SU-DHL-6 (cell line): ENCODE measurements around the gene TNS4.

ENCODE experiments used
- H2AFZ ChIP-seq: fragments of 200-600 bp; sonication (generic); 2 replicates; pipeline ENCODE4 v1.6.1; 2014; ENCODE audit warnings: low read depth, mild to moderate bottlenecking, moderate library complexity, mixed read lengths, antibody characterized with exemption, low read length; ENCODE audit not compliant: severe bottlenecking
- H3F3A ChIP-seq: fragments of 200-600 bp; shearing (Covaris generic); 2 replicates; pipeline ENCODE4 v1.6.0; 2016; ENCODE audit warnings: antibody characterized with exemption, mild to moderate bottlenecking; ENCODE audit not compliant: insufficient read depth
- H3K27ac ChIP-seq: fragments of 200-600 bp; sonication (generic); 2 replicates; pipeline ENCODE4 v1.5.1; 2016; ENCODE audit warnings: low read depth, mild to moderate bottlenecking, low read length, moderate library complexity, mixed read lengths
- H3K27me3 ChIP-seq: fragments of 200-600 bp; sonication (generic), shearing (Covaris generic); 2 replicates; pipeline ENCODE4 v1.6.0; 2014; ENCODE audit warnings: mild to moderate bottlenecking, low read length
- H3K36me3 ChIP-seq: fragments of 200-600 bp; sonication (generic); 2 replicates; pipeline ENCODE4 v1.6.1; 2014; ENCODE audit warnings: mild to moderate bottlenecking, low read length, mixed read lengths
- H3K4me2 ChIP-seq: fragments of 300-600, 200-600 bp; shearing (Covaris generic), sonication (generic); 2 replicates; pipeline ENCODE4 v1.6.0; 2014; ENCODE audit warnings: low read length, low read depth, mild to moderate bottlenecking; ENCODE audit not compliant: poor library complexity, severe bottlenecking
- H3K4me3 ChIP-seq: fragments of 200-600 bp; sonication (generic); 2 replicates; pipeline ENCODE4 v1.5.1; 2014; ENCODE audit warnings: antibody characterized with exemption, low read length, mild to moderate bottlenecking, mixed read lengths; ENCODE audit not compliant: insufficient read depth, poor library complexity, severe bottlenecking
- H3K79me2 ChIP-seq: fragments of 200-600 bp; sonication (generic); 2 replicates; pipeline ENCODE4 v1.6.1; 2014; ENCODE audit warnings: mild to moderate bottlenecking, low read length, moderate library complexity; ENCODE audit not compliant: insufficient read depth
- H3K9ac ChIP-seq: fragments of 200-600 bp; sonication (generic); 2 replicates; pipeline ENCODE4 v1.7.0; 2014; ENCODE audit warnings: mild to moderate bottlenecking, low read length
- H3K9me2 ChIP-seq: fragments of 200-600 bp; sonication (generic); replicated peaks from 2 replicates; pipeline ENCODE4 v1.6.1; 2014; ENCODE audit warnings: low read length; ENCODE audit not compliant: insufficient read depth
- H3K9me3 ChIP-seq: fragments of 200-600 bp; sonication (generic); 2 replicates; pipeline ENCODE4 v1.6.1; 2014; ENCODE audit warnings: low read length, mixed read lengths; ENCODE audit not compliant: insufficient read depth
- H4K20me1 ChIP-seq: fragments of 200-600 bp; sonication (generic); 2 replicates; pipeline ENCODE4 v1.6.1; 2014; ENCODE audit warnings: low read depth, mild to moderate bottlenecking, antibody characterized with exemption, low read length, moderate library complexity, mixed read lengths
- EZH2phosphoT487 ChIP-seq: fragments of 200-600 bp; sonication (generic), shearing (Covaris generic); conservative IDR thresholded peaks from 2 replicates; pipeline ENCODE4 v1.6.1; 2018; ENCODE audit warnings: mild to moderate bottlenecking, antibody characterized with exemption, low read length, moderate library complexity, mixed read lengths
- TF ChIP-seq, protein P1 (sequence below): fragments of 200-600 bp; sonication (generic); IDR thresholded peaks from one replicate; pipeline ENCODE4 v1.5.1; 2017; ENCODE audit warnings: antibody characterized with exemption, mild to moderate bottlenecking, low read length, moderate library complexity; ENCODE audit not compliant: insufficient read depth, poor library complexity, severe bottlenecking

TNS4 gene

DNA sequence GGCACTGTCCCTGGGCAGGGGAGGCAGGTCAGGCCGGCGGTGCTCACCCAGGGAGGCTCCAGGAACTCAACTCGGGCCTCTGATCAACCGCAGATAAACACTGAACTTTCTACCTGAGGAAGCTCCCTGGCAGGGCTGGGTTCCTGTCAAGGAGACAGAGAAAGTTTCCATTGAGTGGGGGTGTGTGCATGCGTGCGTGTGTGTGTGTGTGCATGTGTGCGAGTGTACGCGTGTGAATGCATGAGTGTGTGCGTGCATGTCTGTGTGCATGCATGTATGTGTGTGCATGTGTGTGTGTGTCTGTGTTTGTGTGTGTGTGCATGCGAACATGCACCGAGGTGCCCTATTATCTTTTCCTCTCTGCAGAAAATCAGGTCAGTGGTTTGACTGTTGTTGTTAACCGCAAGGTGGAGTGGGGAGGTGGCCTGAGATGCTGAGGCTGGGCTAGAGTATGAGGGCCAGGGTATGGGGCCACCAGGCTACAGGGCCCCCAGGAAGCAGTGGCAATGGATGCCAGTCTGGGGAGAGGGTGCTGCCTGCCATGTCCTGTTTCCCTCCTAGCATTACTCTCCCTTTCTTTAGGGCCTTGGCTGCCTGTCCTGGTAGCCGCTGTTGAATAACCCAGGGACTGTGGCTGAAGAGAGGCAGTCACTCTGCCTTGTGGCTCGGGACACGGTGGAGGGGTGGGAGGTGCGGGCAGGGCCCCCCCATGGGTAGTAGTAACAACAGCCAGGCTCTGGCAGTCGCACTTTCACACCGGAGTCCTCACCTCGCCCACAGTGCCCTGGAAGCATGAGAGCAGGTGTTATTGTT, 39.8 kb upstream of the TNS4 start:
- Histone ChIP-seq H3K27me3 (no peaks in the 10 kb centered on the region), H3F3A (no peaks in the 10 kb centered on the region), H3K9ac (no peak overlapping the region), H3K9me3 (no peaks in the 10 kb centered on the region), H3K9me2 (no peaks in the 10 kb centered on the region), H2AFZ (no peak overlapping the region), H3K4me2 (no peak overlapping the region), H4K20me1 (no peaks in the 10 kb centered on the region), H3K79me2 (no peaks in the 10 kb centered on the region), H3K4me3 (no peak overlapping the region), H3K27ac (no peak overlapping the region), H3K36me3 (no peaks in the 10 kb centered on the region)
- no peak for TF ChIP-seq EZH2phosphoT487
- TF ChIP-seq, protein P1, sequence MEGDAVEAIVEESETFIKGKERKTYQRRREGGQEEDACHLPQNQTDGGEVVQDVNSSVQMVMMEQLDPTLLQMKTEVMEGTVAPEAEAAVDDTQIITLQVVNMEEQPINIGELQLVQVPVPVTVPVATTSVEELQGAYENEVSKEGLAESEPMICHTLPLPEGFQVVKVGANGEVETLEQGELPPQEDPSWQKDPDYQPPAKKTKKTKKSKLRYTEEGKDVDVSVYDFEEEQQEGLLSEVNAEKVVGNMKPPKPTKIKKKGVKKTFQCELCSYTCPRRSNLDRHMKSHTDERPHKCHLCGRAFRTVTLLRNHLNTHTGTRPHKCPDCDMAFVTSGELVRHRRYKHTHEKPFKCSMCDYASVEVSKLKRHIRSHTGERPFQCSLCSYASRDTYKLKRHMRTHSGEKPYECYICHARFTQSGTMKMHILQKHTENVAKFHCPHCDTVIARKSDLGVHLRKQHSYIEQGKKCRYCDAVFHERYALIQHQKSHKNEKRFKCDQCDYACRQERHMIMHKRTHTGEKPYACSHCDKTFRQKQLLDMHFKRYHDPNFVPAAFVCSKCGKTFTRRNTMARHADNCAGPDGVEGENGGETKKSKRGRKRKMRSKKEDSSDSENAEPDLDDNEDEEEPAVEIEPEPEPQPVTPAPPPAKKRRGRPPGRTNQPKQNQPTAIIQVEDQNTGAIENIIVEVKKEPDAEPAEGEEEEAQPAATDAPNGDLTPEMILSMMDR: no peak

DNA sequence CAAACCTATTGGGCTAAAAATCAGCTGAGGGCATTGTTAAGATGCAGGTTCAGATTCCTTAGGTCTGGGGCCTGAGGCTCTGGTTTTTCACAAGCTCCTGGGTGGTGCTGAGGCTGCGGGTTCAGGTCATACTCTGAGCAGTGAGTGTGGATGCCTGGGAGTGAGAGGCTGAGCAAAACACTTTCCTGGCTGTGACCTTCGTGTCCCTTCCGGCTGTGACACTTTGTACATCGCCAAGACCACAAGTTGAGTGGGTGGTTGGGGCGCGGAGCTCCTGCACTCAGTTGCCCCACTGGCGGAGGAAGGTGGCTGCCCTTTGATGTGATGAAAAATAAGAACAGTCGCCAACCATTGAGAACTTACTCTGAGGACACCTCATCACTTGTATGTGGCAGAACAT, 39.0 kb upstream of the TNS4 start:
- Histone ChIP-seq H3K4me3 (no peak overlapping the region), H3K27me3 (no peaks in the 10 kb centered on the region), H3K9ac (no peak overlapping the region), H3F3A (no peaks in the 10 kb centered on the region), H3K27ac (no peak overlapping the region), H4K20me1 (no peaks in the 10 kb centered on the region), H3K9me2 (no peaks in the 10 kb centered on the region), H3K79me2 (no peaks in the 10 kb centered on the region), H3K9me3 (no peaks in the 10 kb centered on the region), H2AFZ (no peak overlapping the region), H3K4me2 (no peak overlapping the region), H3K36me3 (no peaks in the 10 kb centered on the region)
- no peak for TF ChIP-seq EZH2phosphoT487
- TF ChIP-seq, protein P1: no peak

DNA sequence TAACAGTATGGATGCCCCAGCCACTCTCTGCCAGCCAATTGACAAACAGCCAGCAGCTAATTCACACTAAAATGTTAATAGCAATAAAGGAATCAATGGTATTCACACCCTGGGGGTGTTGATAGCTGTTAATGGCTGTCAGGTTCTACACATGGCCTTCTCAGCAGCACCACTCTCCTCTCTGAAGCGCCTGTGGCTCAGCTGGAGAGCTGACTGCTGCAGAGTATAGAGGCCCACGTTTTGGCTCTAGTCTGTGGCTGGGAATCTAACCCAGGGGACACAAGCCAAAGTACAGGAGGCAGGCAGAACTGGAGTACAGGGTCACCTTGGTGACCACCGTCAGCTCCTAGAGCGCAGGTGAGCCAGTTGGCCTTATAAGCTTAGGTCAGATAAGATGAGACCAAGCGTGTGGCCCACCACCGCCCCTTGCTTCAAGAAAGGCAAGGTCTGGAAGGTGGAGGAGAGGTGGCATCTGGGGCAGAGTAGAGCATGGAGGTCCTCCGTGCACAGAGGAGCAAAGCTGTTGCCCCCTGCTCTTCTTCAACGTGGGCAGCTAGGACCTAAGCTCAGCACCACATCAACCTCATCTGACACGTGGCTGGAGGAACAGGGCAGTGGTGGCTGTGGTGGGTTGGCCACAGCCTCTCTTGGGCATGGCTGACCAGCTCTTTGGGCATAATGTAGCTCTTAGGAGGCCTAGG, 38.4 kb upstream of the TNS4 start:
- Histone ChIP-seq H3K27me3 (no peaks in the 10 kb centered on the region), H3K27ac (no peak overlapping the region), H2AFZ (no peak overlapping the region)

More for the DNA sequence above, 38.4 kb upstream of the TNS4 start:
- no peaks in the 10 kb centered on the region for H3K9me2 ChIP-seq
- no peaks in the 10 kb centered on the region for H3K36me3 ChIP-seq
- no peak overlapping the region for H3K4me3 ChIP-seq
- H3K4me2 ChIP-seq: no peak overlapping the region
- no peaks in the 10 kb centered on the region for H3K9me3 ChIP-seq
- H3K79me2 ChIP-seq: no peaks in the 10 kb centered on the region
- TF ChIP-seq EZH2phosphoT487: no peak
- TF ChIP-seq, protein P1: no peak
- H3F3A ChIP-seq: no peaks in the 10 kb centered on the region
- no peaks in the 10 kb centered on the region for H4K20me1 ChIP-seq
- no peak overlapping the region for H3K9ac ChIP-seq
